B cell (primary cell): Measurements from ENCODE around the gene TMEM247. TPM values are rescaled to one million over a fixed set of nuclear protein-coding genes. Genes with fewer than 3 reads are reported as not detected.
A peak's percentile ranks its signal among the peaks of the same experiment; 100 is the strongest.

ENCODE experiments used
- ATAC-seq: fragments of 200-7000 bp; cut with Tn5 transposase; one replicate; pipeline ENCODE4 v1.10.0; 2021; ENCODE audit warnings: low read depth, mild to moderate bottlenecking, moderate number of reproducible peaks, moderate library complexity
- CTCF ChIA-PET: fragments of 350-600 bp; sonication (Branson Sonifier 250); formaldehyde crosslinking; loops from one replicate; lab custom pipeline; 2021; ENCODE audit warnings: antibody characterized with exemption, inconsistent platforms; lab: Charles Lee
- POLR2A ChIA-PET: fragments of 350-600 bp; sonication (Branson Sonifier 250); formaldehyde crosslinking; loops from one replicate; lab custom pipeline; 2021; ENCODE audit warnings: antibody characterized with exemption; lab: Charles Lee
- DNase-seq: peaks from one replicate; pipeline ENCODE4 v3.0.0; 2013
- H2AFZ ChIP-seq: 2 replicates; pipeline ENCODE4 v1.6.1; 2012; ENCODE audit warnings: mild to moderate bottlenecking, low read depth, low read length; ENCODE audit not compliant: insufficient read depth, poor library complexity, severe bottlenecking
- H3K27ac ChIP-seq, 2 donors: 1 replicate in 1 of 2; 2 replicates in 1 of 2; pipeline ENCODE4 v1.5.1; 2012 to 2013; ENCODE audit warnings: low read length in 2 of 2, mild to moderate bottlenecking in 2 of 2, moderate library complexity in 1 of 2
- H3K27me3 ChIP-seq, 4 experiments: fragments of 200-600 bp in 1 of 4; sonication (generic) in 1 of 4; replicated peaks in 1 of 4; 1 replicate in 2 of 4; 2 replicates in 2 of 4; pipeline versions ENCODE4 v1.6.1 to v1.7.0; 2013 to 2016; ENCODE audit warnings: low read length in 3 of 4, mild to moderate bottlenecking in 2 of 4, mixed read lengths in 1 of 4, moderate library complexity in 1 of 4; ENCODE audit not compliant: insufficient read depth in 4 of 4, control insufficient read depth in 3 of 4; ENCODE audit errors: control extremely low read depth in 1 of 4
- H3K36me3 ChIP-seq, 2 experiments: replicated peaks in 1 of 2; 1 replicate in 1 of 2; 2 replicates in 1 of 2; pipeline versions ENCODE4 v1.6.1 to v1.7.1; 2013; ENCODE audit warnings: low read length in 1 of 2; ENCODE audit not compliant: insufficient read depth in 2 of 2, control insufficient read depth in 1 of 2; ENCODE audit errors: control extremely low read depth in 1 of 2, extremely low read depth in 1 of 2
- H3K4me1 ChIP-seq, 2 donors: fragments of 200-600 bp in 1 of 2; sonication (generic) in 1 of 2; 1 replicate in 1 of 2; 2 replicates in 1 of 2; pipeline versions ENCODE4 v1.5.1 to v1.6.1; 2013 to 2017; ENCODE audit warnings: low read length in 2 of 2; ENCODE audit not compliant: control insufficient read depth in 2 of 2, insufficient read depth in 2 of 2
- H3K4me2 ChIP-seq: replicated peaks from 2 replicates; pipeline ENCODE3; 2012; ENCODE audit warnings: mild to moderate bottlenecking, low read depth, low read length; ENCODE audit not compliant: poor library complexity, severe bottlenecking
- H3K4me3 ChIP-seq, 5 experiments: fragments of 200-600 bp in 1 of 5; sonication (generic) in 1 of 5; 1 replicate in 3 of 5; 2 replicates in 2 of 5; pipeline versions ENCODE4 v1.5.1 to v1.7.0; 2011 to 2016; ENCODE audit warnings: low read length in 4 of 5, mild to moderate bottlenecking in 4 of 5, low read depth in 2 of 5, control low read depth in 1 of 5, moderate library complexity in 1 of 5; ENCODE audit not compliant: insufficient read depth in 1 of 5; ENCODE audit errors: control extremely low read depth in 1 of 5, extremely low read depth in 1 of 5
- H3K79me2 ChIP-seq: fragments of 200-600 bp; sonication (generic); one replicate; pipeline ENCODE4 v1.6.0; 2016; ENCODE audit warnings: low read length; ENCODE audit not compliant: control insufficient read depth, insufficient read depth
- H3K9ac ChIP-seq: fragments of 200-600 bp; sonication (generic); 2 replicates; pipeline ENCODE4 v1.6.1; 2017; ENCODE audit warnings: mild to moderate bottlenecking, low read length, moderate library complexity
- H3K9me3 ChIP-seq, 3 donors: one replicate each; pipeline versions ENCODE4 v1.6.1 to v1.7.1; 2013; ENCODE audit warnings: low read length in 2 of 3; ENCODE audit not compliant: control insufficient read depth in 2 of 3, insufficient read depth in 1 of 3; ENCODE audit errors: control extremely low read depth in 1 of 3
- H4K20me1 ChIP-seq: 2 replicates; pipeline ENCODE4 v1.6.0; 2012; ENCODE audit warnings: mild to moderate bottlenecking, low read length; ENCODE audit not compliant: insufficient read depth, control insufficient read depth, poor library complexity, severe bottlenecking
- H3K27ac Mint-ChIP-seq: one replicate; pipeline ENCODE4 v1.8.0; 2021; ENCODE audit warnings: mixed read lengths
- H3K27me3 Mint-ChIP-seq: one replicate; pipeline ENCODE4 v1.8.0; 2021; ENCODE audit warnings: mixed read lengths
- H3K4me1 Mint-ChIP-seq: one replicate; pipeline ENCODE4 v1.8.0; 2021; ENCODE audit warnings: mixed read lengths
- H3K4me3 Mint-ChIP-seq: one replicate; pipeline ENCODE4 v1.8.0; 2021; ENCODE audit warnings: mixed read lengths
- H3K9me3 Mint-ChIP-seq: one replicate; pipeline ENCODE4 v1.8.0; 2022; ENCODE audit warnings: mixed read lengths; ENCODE audit not compliant: insufficient read depth
- EZH2 ChIP-seq: IDR thresholded peaks from 2 replicates; pipeline ENCODE4 v1.6.1; 2012; ENCODE audit warnings: borderline replicate concordance, low read depth, mild to moderate bottlenecking, moderate library complexity, low read length; ENCODE audit not compliant: insufficient read depth, poor library complexity, severe bottlenecking
- WGBS: methylation state at CpG from one replicate; pipeline ENCODE4 v1.1.5; 2013; ENCODE audit warnings: missing lambda C conversion rate; ENCODE audit not compliant: insufficient coverage; 5-methylcytosine and 5-hydroxymethylcytosine counted together
- intact Hi-C: fragments of 100-400 bp; cut with micrococcal nuclease; formaldehyde crosslinking; loops from one replicate; pipeline ENCODE4 v1.10.0; 2022
- polyA plus RNA-seq: library from polyadenylated mRNA; depleted of rRNA; stranded (reverse); fragments of >200 nt; gene quantifications from 2 replicates; pipeline ENCODE4 v1.2.3, GENCODE V29; 2012
- total RNA-seq, 2 donors: library from RNA; stranded (reverse); fragments of 120-200 nt in 1 of 2; gene quantifications; 1 replicate in 1 of 2; 2 replicates in 1 of 2; pipeline versions ENCODE4 v1.2.3 to v1.2.4, GENCODE V29; 2013 to 2022
- TF ChIP-seq, protein P1 (sequence below): fragments of 200-600 bp; IDR thresholded peaks from one replicate; pipeline ENCODE4 v1.8.0; 2022; ENCODE audit warnings: antibody characterized with exemption, mild to moderate bottlenecking

Gene TMEM247
- total and polyA plus RNA-seq, 2 donors (not counting 1 experiment from before 2014, with no cell fraction given): not detected

DNA sequence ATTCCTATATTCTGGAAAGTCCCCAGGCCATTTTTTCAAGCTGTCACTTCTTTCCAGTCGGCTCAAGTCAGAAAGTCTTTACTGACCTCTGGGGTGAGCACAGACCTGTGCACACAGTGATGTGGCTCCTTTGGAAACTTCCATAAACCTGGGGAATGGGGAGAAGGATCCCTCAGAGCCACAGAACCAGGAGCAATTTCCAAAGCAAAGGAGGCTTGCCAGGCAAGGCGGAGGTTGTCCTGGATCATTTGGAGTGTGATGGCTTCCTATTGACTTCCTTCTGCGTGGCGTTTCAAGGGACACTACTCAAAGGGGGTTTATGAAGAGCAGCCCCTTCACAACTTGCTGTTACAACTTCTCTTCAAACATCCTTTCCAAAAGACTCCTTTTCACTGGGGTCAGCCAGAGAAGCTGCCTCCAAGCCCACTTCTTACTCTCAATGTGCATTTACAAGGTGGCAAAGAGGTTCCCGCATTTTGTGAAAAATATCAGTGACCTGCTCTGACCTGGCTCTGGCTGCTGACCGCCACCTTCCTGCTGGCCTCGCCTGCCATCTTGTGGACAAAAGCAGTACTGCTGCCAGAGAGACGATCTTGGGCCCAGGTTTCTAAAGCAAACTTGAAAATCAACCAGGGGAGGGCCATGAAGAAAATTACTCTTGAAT is 18.2 kb upstream of the TMEM247 start:
- Mint-ChIP-seq H3K4me3 (peak overlapping the region; percentile 70), H3K4me1 (peaks cover 21% of the 10 kb centered on the region), H3K27me3 (peaks cover 7% of the 10 kb centered on the region), H3K9me3 (no peaks in the 10 kb centered on the region), H3K27ac (peak overlapping the region; percentile 77)
- peak; percentile 79 for ATAC-seq
- no peaks in the 10 kb centered on the region for H3K9me3 ChIP-seq
- H3K27ac ChIP-seq: peak overlapping the region; percentile 2 to 55
- peaks cover 13 to 21% of the 10 kb centered on the region in 2 donors for H3K4me1 ChIP-seq
- ChIA-PET POLR2A (no interaction called here), CTCF (interaction anchor here (1.0 to 2.7 kb wide), 9 partner anchors 10 to 863 kb away, joined by 3 to 12 read pairs (median 4); no protein-coding TSS in a partner anchor)
- H3K4me2 ChIP-seq: peak overlapping the region; percentile 66
- H3K27me3 ChIP-seq: no peaks in the 10 kb centered on the region
- TF ChIP-seq EZH2: no peak
- TF ChIP-seq, protein P1, sequence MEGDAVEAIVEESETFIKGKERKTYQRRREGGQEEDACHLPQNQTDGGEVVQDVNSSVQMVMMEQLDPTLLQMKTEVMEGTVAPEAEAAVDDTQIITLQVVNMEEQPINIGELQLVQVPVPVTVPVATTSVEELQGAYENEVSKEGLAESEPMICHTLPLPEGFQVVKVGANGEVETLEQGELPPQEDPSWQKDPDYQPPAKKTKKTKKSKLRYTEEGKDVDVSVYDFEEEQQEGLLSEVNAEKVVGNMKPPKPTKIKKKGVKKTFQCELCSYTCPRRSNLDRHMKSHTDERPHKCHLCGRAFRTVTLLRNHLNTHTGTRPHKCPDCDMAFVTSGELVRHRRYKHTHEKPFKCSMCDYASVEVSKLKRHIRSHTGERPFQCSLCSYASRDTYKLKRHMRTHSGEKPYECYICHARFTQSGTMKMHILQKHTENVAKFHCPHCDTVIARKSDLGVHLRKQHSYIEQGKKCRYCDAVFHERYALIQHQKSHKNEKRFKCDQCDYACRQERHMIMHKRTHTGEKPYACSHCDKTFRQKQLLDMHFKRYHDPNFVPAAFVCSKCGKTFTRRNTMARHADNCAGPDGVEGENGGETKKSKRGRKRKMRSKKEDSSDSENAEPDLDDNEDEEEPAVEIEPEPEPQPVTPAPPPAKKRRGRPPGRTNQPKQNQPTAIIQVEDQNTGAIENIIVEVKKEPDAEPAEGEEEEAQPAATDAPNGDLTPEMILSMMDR: peak; percentile 98
- 21% methylated on average over 7 of the region's 8 CpGs for WGBS
- no peaks in the 10 kb centered on the region for H4K20me1 ChIP-seq
- peak; percentile 82 for DNase-seq
- no peaks in the 10 kb centered on the region for H3K79me2 ChIP-seq
- H2AFZ ChIP-seq: no peak overlapping the region
- H3K9ac ChIP-seq: peak overlapping the region; percentile 33
- intact Hi-C loops: loop anchor here (1.0 to 2.0 kb wide), 3 partner anchors 74 to 428 kb away; no protein-coding TSS in a partner anchor
- H3K36me3 ChIP-seq: no peaks in the 10 kb centered on the region
- H3K4me3 ChIP-seq: peak overlapping the region in 3 of 5 experiments; percentile 16 to 24 (median 20)

DNA sequence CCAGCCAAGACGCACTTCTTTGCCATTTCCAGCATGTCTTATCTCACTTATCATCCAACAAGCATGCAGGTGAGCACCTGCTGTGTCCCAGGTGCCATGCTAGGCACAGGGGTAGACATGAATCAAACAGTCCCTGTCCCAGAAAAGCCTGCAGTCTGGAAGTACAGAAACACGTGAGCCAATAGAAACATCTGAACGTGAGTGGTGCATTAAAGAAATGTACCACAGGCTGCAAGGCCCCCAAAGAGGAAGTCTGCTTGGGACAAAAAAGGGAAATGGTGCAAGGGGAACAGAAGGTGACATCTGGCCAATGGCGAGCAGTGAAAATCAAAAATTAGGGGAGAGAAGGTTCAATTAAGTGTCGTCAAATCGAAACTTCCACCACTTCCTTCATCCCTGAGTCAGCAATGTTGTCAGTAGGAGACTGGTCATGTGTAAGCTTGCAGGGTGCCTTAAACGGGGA is 17.6 kb upstream of the TMEM247 start:
- Histone ChIP-seq H3K9me3 (no peaks in the 10 kb centered on the region), H3K79me2 (no peaks in the 10 kb centered on the region), H3K4me1 (peaks cover 13 to 21% of the 10 kb centered on the region in 2 donors), H3K4me2 (peak overlapping the region; percentile 66), H3K9ac (peak overlapping the region; percentile 33), H3K4me3 (peak overlapping the region in 3 of 5 experiments; percentile 16 to 24 (median 20)), H4K20me1 (no peaks in the 10 kb centered on the region), H3K27me3 (no peaks in the 10 kb centered on the region), H3K27ac (peak overlapping the region; percentile 2 to 55), H3K36me3 (no peaks in the 10 kb centered on the region), H2AFZ (peak overlapping the region; percentile 7)
- POLR2A ChIA-PET: no interaction called here
- DNase-seq (peak; percentile 69), ATAC-seq (peak; percentile 57)
- CTCF ChIA-PET: interaction anchor here (0.5 to 2.7 kb wide), 11 partner anchors 9 to 863 kb away, joined by 3 to 12 read pairs (median 4); no protein-coding TSS in a partner anchor
- WGBS: 3% methylated on average over 3 of the region's 7 CpGs
- no peaks in the 10 kb centered on the region for H3K9me3 Mint-ChIP-seq
- intact Hi-C loops: loop anchor here (1.0 to 2.0 kb wide), 3 partner anchors 73 to 428 kb away; no protein-coding TSS in a partner anchor
- TF ChIP-seq EZH2: no peak
- TF ChIP-seq, protein P1: peak; percentile 61
- peak overlapping the region; percentile 77 for H3K27ac Mint-ChIP-seq
- H3K4me3 Mint-ChIP-seq: peak overlapping the region; percentile 70
- peaks cover 21% of the 10 kb centered on the region for H3K4me1 Mint-ChIP-seq
- peaks cover 2% of the 10 kb centered on the region for H3K27me3 Mint-ChIP-seq
